GM12878 (cell line): Measurements from ENCODE around the gene STK38. TPM values are rescaled to one million over a fixed set of nuclear protein-coding genes. Genes with fewer than 3 reads are reported as not detected.

Experiments
- ATAC-seq: fragments of 200-7000 bp; cut with Tn5 transposase; 3 replicates; pipeline ENCODE4 v1.9.1; 2020; ENCODE audit warnings: mild to moderate bottlenecking, moderate library complexity
- BruUV-seq: library from RNA; stranded (reverse); fragments of 400-500 nt; replicated peaks from 2 replicates; lab custom pipeline; 2021; lab: Mats Ljungman, UMichigan
- CTCF ChIA-PET: fragments of 300-600 bp; sonication (Branson Sonifier 250); formaldehyde crosslinking; extraction: SDS; loops from one replicate; lab custom pipeline; 2021; ENCODE audit warnings: inconsistent platforms; lab: Yijun Ruan, JAX
- POLR2A ChIA-PET: fragments of 350-600 bp; formaldehyde crosslinking; extraction: SDS; loops from one replicate; lab custom pipeline; 2021; ENCODE audit warnings: inconsistent platforms; lab: Charles Lee
- RAD21 ChIA-PET: fragments of 300-600 bp; sonication (Branson Sonifier 250); formaldehyde crosslinking; loops from one replicate; lab custom pipeline; 2023; ENCODE audit warnings: antibody characterized with exemption; ENCODE audit not compliant: unreplicated experiment; lab: Charles Lee
- SMC1A ChIA-PET: fragments of 300-600 bp; sonication (Branson Sonifier 250); formaldehyde crosslinking; loops from one replicate; lab custom pipeline; 2023; ENCODE audit not compliant: unreplicated experiment, uncharacterized antibody; lab: Charles Lee
- DNase-seq: peaks from one replicate; pipeline ENCODE4 v3.0.0-alpha.2; 2011; ENCODE audit warnings: low read depth, low spot score
- FAIRE-seq: peaks from 3 replicates; lab custom pipeline; 2011; peaks lifted over from hg19 to GRCh38; lab: Jason Lieb, UNC
- H2AFZ ChIP-seq: 2 replicates; pipeline ENCODE4 v1.6.0; 2011; ENCODE audit warnings: low read depth, low read length, control low read depth; ENCODE audit not compliant: control insufficient read depth
- H3K27ac ChIP-seq: 2 replicates; pipeline ENCODE4 v1.5.1; 2011; ENCODE audit warnings: control low read depth; ENCODE audit not compliant: control insufficient read depth, insufficient read depth
- H3K27me3 ChIP-seq, 2 experiments: replicated peaks in 1 of 2; 2 replicates each; pipeline versions ENCODE4 v1.6.0 to v1.6.1; 2011; ENCODE audit warnings: low read length in 1 of 2; ENCODE audit not compliant: control insufficient read depth in 2 of 2, insufficient read depth in 2 of 2
- H3K36me3 ChIP-seq, 2 experiments: 2 replicates each; pipeline ENCODE4 v1.5.1; 2011; ENCODE audit warnings: low read length in 1 of 2; ENCODE audit not compliant: control insufficient read depth in 2 of 2, insufficient read depth in 2 of 2
- H3K4me1 ChIP-seq: 2 replicates; pipeline ENCODE4 v1.6.1; 2011; ENCODE audit warnings: mild to moderate bottlenecking, low read length, moderate library complexity, mixed read lengths; ENCODE audit not compliant: control insufficient read depth, insufficient read depth
- H3K4me2 ChIP-seq: 2 replicates; pipeline ENCODE4 v1.6.0; 2011; ENCODE audit warnings: control low read depth; ENCODE audit not compliant: control insufficient read depth, insufficient read depth
- H3K4me3 ChIP-seq: fragments of 200-600 bp; sonication (generic); 2 replicates; pipeline ENCODE4 v1.5.1; 2016
- H3K79me2 ChIP-seq: 2 replicates; pipeline ENCODE4 v1.6.0; 2011; ENCODE audit warnings: low read length; ENCODE audit not compliant: control insufficient read depth, insufficient read depth
- H3K9ac ChIP-seq: 2 replicates; pipeline ENCODE4 v1.8.0; 2011; ENCODE audit warnings: low read length, control low read depth, mixed read lengths; ENCODE audit not compliant: control insufficient read depth, insufficient read depth
- H3K9me3 ChIP-seq: replicated peaks from 3 replicates; pipeline ENCODE4 v1.5.1; 2011; ENCODE audit warnings: mild to moderate bottlenecking, low read length; ENCODE audit not compliant: control insufficient read depth, insufficient read depth
- H4K20me1 ChIP-seq: 2 replicates; pipeline ENCODE4 v1.6.0; 2011; ENCODE audit not compliant: control insufficient read depth, insufficient read depth
- BMI1 ChIP-seq: fragments of 450-650 bp; IDR thresholded peaks from 2 replicates; pipeline ENCODE4 v1.6.1; 2016; ENCODE audit warnings: mild to moderate bottlenecking, moderate library complexity, borderline replicate concordance
- CEBPB ChIP-seq, 2 experiments: fragments of 150-350 bp in 1 of 2; IDR thresholded peaks; 2 replicates each; pipeline ENCODE4 v1.6.1; 2012 to 2014; ENCODE audit warnings: low read depth in 2 of 2, low read length in 2 of 2, borderline replicate concordance in 1 of 2, inconsistent platforms in 1 of 2
- MTA2 ChIP-seq: fragments of 450-650 bp; IDR thresholded peaks from 2 replicates; pipeline ENCODE4 v1.6.1; 2016; ENCODE audit warnings: low read depth, mild to moderate bottlenecking, moderate library complexity
- MXI1 ChIP-seq: fragments of 150-350 bp; IDR thresholded peaks from 2 replicates; pipeline ENCODE4 v1.6.1; 2011; ENCODE audit warnings: low read depth, mild to moderate bottlenecking, inconsistent platforms, low read length, improper control_type of control experiment
- NFIC ChIP-seq: IDR thresholded peaks from 2 replicates; pipeline ENCODE4 v1.6.1; 2012; ENCODE audit warnings: low read depth, mild to moderate bottlenecking, inconsistent platforms, low read length, moderate library complexity
- NFXL1 ChIP-seq: fragments of 450-650 bp; IDR thresholded peaks from 2 replicates; pipeline ENCODE4 v1.6.1; 2017; ENCODE audit warnings: antibody characterized with exemption, mild to moderate bottlenecking, borderline replicate concordance
- NR2C1 ChIP-seq: fragments of 450-650 bp; IDR thresholded peaks from 2 replicates; pipeline ENCODE4 v1.6.1; 2017; ENCODE audit warnings: antibody characterized with exemption, mild to moderate bottlenecking, moderate library complexity
- STAT1 ChIP-seq: fragments of 450-650 bp; conservative IDR thresholded peaks from 2 replicates; pipeline ENCODE4 v1.6.1; 2014; ENCODE audit warnings: antibody characterized with exemption, mild to moderate bottlenecking
- TBL1XR1 ChIP-seq: IDR thresholded peaks from 2 replicates; pipeline ENCODE4 v1.6.1; 2012; ENCODE audit warnings: low read depth, low read length, improper control_type of control experiment
- ZNF24 ChIP-seq: fragments of 450-650 bp; IDR thresholded peaks from 2 replicates; pipeline ENCODE4 v1.6.1; 2017; ENCODE audit warnings: antibody characterized with exemption, mild to moderate bottlenecking
- WGBS: methylation state at CpG from one replicate; pipeline ENCODE4 v1.1.6; 2016; ENCODE audit warnings: low lambda C conversion rate; ENCODE audit not compliant: insufficient replicate concordance, insufficient coverage; ENCODE audit errors: missing lambda C conversion rate; 5-methylcytosine and 5-hydroxymethylcytosine counted together
- in situ Hi-C: fragments of 300-500 bp; cut with MboI; formaldehyde crosslinking; loops from 9 replicates; pipeline ENCODE4 v1.14.3; 2018; ENCODE audit warnings: mixed read lengths
- intact Hi-C: fragments of 100-400 bp; cut with micrococcal nuclease; formaldehyde crosslinking; loops from one replicate; pipeline ENCODE4 v1.14.2; 2022; ENCODE audit not compliant: unreplicated experiment
- polyA plus RNA-seq, 11 experiments: library from polyadenylated mRNA; depleted of rRNA in 4 of 11; unstranded in 6 of 11; stranded (reverse) in 5 of 11; fragments of >200 nt; fragmentation: Nextera tagmentation in 4 of 11; fragmentation: Illumina TruSeq in 1 of 11; extraction: Ambion mirVana in 4 of 11; extraction: Trizol in 1 of 11; gene quantifications; 1 replicate in 1 of 11; 2 replicates in 10 of 11; pipeline versions ENCODE4 v1.2.1 to v1.2.3, GENCODE V29; 2011 to 2016; ENCODE audit warnings: inconsistent platforms in 2 of 11, missing spikeins in 2 of 11, low read depth in 1 of 11
- total RNA-seq, 4 experiments: library from RNA; depleted of rRNA in 3 of 4; stranded (reverse); fragments of >200 nt in 3 of 4; fragmentation: Illumina TruSeq in 1 of 4; extraction: Trizol in 1 of 4; gene quantifications; 2 replicates each; pipeline versions ENCODE4 v1.2.1 to v1.2.3, GENCODE V29; 2013 to 2021
- TF ChIP-seq, protein P1 (sequence below): fragments of 450-650 bp; IDR thresholded peaks from 2 replicates; pipeline ENCODE4 v1.6.1; 2017; ENCODE audit warnings: low read depth, mild to moderate bottlenecking, moderate library complexity
- TF ChIP-seq, protein P2 (sequence below): IDR thresholded peaks from 2 replicates; pipeline ENCODE4 v1.6.1; 2012; ENCODE audit warnings: improper control_type of control experiment, low read depth, low read length; ENCODE audit not compliant: insufficient replicate concordance
- TF ChIP-seq, protein P3 (sequence below): IDR thresholded peaks from 2 replicates; pipeline ENCODE4 v1.6.1; 2011; ENCODE audit warnings: low read depth, low read length, improper control_type of control experiment, borderline replicate concordance

Gene STK38
- total and polyA plus RNA-seq, 10 of the 15 experiments (the other 5 are each of a cell fraction or from before 2014, with no cell fraction given): 4.1 to 18.7 (median 13.6) TPM

DNA sequence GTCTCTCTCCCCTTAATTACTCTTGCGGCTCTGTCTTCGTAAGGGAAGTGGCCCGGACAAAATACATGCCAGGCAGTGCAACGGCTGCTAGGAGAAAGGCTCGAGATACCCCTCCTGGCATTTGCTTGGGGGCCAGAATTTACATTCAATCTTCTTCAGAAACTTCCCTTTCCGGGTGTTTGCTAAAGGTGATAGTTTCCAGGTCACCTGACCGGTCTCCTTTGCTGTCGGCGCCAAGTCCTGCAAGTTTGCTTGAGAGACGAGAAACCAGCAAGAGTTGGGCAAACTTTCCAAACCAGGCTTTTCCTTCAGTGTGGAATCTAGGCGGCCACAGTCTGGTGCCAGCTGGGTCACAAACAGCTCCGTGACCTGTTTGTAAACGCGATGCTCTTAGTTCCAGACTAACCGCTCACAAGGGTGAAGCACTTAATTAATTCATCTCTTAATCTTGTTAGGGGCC, 46.3 kb upstream of the STK38 start:
- H3K4me1 ChIP-seq: peaks cover 9% of the 10 kb centered on the region
- WGBS: 1% methylated on average over 15 of the region's 15 CpGs
- peaks cover 5 to 8% of the 10 kb centered on the region in 2 experiments for H3K36me3 ChIP-seq
- intact Hi-C loops: loop anchor here (1.0 to 5.0 kb wide), 3 partner anchors 46 to 171 kb away; partner anchors contain the start of genes KCTD20, PXT1 and STK38
- H3K9ac ChIP-seq: peak overlapping the region; percentile 60
- H2AFZ ChIP-seq: peak overlapping the region; percentile 62
- in situ Hi-C loops: no loop called here
- peak overlapping the region; percentile 86 for H3K4me3 ChIP-seq
- BruUV-seq: TSS peak; percentile 94
- H3K27ac ChIP-seq: peak overlapping the region; percentile 87
- H3K9me3 ChIP-seq: no peaks in the 10 kb centered on the region
- RAD21 ChIA-PET: interaction anchor here (0.6 to 1.7 kb wide), 2 partner anchors 14 to 288 kb away, joined by 3 to 6 read pairs; no protein-coding TSS in a partner anchor
- peaks cover 7% of the 10 kb centered on the region; the same call in 1 of the 2 replicates for H4K20me1 ChIP-seq
- DNase-seq (no peak), ATAC-seq (peak; percentile 34), FAIRE-seq (no peak)
- CTCF ChIA-PET: interaction anchor here (1.0 to 1.9 kb wide), 2 partner anchors 89 to 170 kb away, joined by 3 to 9 read pairs; no protein-coding TSS in a partner anchor
- H3K79me2 ChIP-seq: peaks cover 49% of the 10 kb centered on the region
- no peaks in the 10 kb centered on the region for H3K27me3 ChIP-seq
- SMC1A ChIA-PET: interaction anchor here (0.9 to 1.6 kb wide), 4 partner anchors 12 to 150 kb away, joined by 3 to 5 read pairs (median 4); no protein-coding TSS in a partner anchor
- POLR2A ChIA-PET: interaction anchor here (0.6 to 1.9 kb wide), 8 partner anchors 13 to 207 kb away, joined by 3 to 5 read pairs (median 4); partner anchors contain the start of gene CDKN1A
- H3K4me2 ChIP-seq: peak overlapping the region; percentile 52
- TF ChIP-seq NFIC (peak; percentile 4; the same call in 1 of the 2 replicates), TBL1XR1 (no peak), BMI1 (no peak), CEBPB (IDR thresholded peaks at IDR 0.05; ENCODE audit: borderline replicate concordance in 1 of 2, low read depth in 2 of 2, low read length in 2 of 2) (no peak), STAT1 (0 out of 2 replicates have a peak, but pooled peaks have one; percentile 9), NR2C1 (peak; percentile 62; the same call in 1 of the 2 replicates), NFXL1 (peak; percentile 85; the same call in 1 of the 2 replicates), ZNF24 (no peak), MXI1 (peak; percentile 31; the same call in 1 of the 2 replicates), MTA2 (peak; percentile 33; the same call in 1 of the 2 replicates)
- TF ChIP-seq, protein P1, sequence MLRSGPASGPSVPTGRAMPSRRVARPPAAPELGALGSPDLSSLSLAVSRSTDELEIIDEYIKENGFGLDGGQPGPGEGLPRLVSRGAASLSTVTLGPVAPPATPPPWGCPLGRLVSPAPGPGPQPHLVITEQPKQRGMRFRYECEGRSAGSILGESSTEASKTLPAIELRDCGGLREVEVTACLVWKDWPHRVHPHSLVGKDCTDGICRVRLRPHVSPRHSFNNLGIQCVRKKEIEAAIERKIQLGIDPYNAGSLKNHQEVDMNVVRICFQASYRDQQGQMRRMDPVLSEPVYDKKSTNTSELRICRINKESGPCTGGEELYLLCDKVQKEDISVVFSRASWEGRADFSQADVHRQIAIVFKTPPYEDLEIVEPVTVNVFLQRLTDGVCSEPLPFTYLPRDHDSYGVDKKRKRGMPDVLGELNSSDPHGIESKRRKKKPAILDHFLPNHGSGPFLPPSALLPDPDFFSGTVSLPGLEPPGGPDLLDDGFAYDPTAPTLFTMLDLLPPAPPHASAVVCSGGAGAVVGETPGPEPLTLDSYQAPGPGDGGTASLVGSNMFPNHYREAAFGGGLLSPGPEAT: no peak
- TF ChIP-seq, protein P2, sequence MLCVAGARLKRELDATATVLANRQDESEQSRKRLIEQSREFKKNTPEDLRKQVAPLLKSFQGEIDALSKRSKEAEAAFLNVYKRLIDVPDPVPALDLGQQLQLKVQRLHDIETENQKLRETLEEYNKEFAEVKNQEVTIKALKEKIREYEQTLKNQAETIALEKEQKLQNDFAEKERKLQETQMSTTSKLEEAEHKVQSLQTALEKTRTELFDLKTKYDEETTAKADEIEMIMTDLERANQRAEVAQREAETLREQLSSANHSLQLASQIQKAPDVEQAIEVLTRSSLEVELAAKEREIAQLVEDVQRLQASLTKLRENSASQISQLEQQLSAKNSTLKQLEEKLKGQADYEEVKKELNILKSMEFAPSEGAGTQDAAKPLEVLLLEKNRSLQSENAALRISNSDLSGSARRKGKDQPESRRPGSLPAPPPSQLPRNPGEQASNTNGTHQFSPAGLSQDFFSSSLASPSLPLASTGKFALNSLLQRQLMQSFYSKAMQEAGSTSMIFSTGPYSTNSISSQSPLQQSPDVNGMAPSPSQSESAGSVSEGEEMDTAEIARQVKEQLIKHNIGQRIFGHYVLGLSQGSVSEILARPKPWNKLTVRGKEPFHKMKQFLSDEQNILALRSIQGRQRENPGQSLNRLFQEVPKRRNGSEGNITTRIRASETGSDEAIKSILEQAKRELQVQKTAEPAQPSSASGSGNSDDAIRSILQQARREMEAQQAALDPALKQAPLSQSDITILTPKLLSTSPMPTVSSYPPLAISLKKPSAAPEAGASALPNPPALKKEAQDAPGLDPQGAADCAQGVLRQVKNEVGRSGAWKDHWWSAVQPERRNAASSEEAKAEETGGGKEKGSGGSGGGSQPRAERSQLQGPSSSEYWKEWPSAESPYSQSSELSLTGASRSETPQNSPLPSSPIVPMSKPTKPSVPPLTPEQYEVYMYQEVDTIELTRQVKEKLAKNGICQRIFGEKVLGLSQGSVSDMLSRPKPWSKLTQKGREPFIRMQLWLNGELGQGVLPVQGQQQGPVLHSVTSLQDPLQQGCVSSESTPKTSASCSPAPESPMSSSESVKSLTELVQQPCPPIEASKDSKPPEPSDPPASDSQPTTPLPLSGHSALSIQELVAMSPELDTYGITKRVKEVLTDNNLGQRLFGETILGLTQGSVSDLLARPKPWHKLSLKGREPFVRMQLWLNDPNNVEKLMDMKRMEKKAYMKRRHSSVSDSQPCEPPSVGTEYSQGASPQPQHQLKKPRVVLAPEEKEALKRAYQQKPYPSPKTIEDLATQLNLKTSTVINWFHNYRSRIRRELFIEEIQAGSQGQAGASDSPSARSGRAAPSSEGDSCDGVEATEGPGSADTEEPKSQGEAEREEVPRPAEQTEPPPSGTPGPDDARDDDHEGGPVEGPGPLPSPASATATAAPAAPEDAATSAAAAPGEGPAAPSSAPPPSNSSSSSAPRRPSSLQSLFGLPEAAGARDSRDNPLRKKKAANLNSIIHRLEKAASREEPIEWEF: peak; percentile 40
- TF ChIP-seq, protein P3, sequence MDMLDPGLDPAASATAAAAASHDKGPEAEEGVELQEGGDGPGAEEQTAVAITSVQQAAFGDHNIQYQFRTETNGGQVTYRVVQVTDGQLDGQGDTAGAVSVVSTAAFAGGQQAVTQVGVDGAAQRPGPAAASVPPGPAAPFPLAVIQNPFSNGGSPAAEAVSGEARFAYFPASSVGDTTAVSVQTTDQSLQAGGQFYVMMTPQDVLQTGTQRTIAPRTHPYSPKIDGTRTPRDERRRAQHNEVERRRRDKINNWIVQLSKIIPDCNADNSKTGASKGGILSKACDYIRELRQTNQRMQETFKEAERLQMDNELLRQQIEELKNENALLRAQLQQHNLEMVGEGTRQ: peak; percentile 18; the same call in 1 of the 2 replicates
